CD4-positive, alpha-beta T cell treated with Interferon alpha-2 for 1 hour (primary cell): ENCODE results near the gene ACSM5.
"Not testable (repeated sequence)": the region's sequence is repeated elsewhere in the genome, so short reads cannot be mapped to it uniquely, and the experiment has no call there.

Experiments
- DNase-seq, 2 donors: peaks; one replicate each; pipeline ENCODE4 v3.0.0-alpha.2; 2020 to 2022

Gene ACSM5

GRCh38 chr16:20459227-20459626 is 49.9 kb downstream of the ACSM5 start:
- not testable (repeated sequence) for DNase-seq

DNA sequence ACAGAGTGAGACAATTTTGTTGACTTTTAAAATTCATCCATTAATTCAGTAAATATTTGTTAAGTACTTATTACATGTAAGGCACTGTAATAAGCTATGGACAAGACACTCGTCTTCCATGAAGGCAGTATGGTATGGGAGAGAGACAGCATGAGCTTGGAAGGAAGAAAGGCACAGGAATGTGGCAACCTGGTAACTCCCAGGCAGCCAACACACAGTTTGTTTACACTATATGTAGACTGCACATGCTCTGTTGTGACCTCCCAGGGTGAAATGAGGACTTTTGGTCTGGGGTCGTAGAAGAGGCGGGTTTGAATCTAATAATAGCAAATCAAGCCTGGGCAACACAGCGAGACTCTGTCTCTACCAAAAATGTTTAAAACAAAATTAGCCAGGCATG is 51.0 kb downstream of the ACSM5 start:
- not testable (repeated sequence) for DNase-seq

DNA sequence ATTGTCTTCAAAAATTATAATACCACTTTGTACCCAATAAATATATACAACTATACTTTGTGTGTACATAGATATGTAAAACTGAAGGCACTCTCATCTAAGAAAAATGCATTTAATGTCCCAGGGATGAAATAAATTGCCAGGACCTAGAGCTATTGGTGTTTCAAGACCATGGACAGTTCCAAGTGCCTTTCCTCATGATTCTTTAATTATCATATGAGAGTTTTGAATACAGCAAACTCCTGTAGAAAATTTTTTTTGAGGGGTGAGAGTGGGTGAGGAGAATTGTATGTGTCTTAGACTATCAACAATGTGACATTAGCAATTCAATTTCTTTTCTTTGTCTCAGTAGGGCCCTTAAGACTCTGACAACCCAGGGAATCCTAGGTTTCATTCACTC is 59.6 kb downstream of the ACSM5 start:
- DNase-seq, result not testable (repeated sequence)

- DNase-seq, result not testable (repeated sequence)
These were observed 60.6 kb downstream of the ACSM5 start for GRCh38 chr16:20469930-20470329.

GRCh38 chr16:20470732-20471131 is 61.4 kb downstream of the ACSM5 start:
- DNase-seq, result not testable (repeated sequence)

DNA sequence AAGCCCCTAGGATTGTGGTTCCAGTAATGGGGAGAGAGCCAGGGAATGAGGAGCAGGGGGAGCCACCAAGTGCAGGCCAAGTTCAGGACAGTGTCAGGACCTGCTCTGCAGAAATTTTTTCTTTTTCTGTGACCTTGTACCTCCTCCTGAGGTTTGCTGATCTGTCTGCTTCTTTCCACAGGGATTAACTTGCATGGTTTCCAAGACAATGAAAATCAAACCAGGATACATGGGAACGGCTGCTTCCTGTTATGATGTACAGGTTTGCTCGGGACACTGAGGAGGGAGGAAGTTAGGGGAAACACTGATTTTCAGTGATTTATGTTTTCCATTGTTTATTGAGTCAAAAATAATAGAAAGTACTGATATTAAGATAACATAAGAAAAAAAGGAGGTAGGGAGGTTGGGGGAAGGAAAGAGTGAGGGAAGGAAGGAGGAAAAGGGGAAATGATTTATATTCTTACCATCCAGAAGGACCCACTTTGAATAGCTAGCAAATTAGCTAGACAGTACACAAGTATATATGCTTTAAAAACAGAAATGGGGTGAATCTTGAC is 67.9 kb downstream of the ACSM5 start:
- not testable (repeated sequence) for DNase-seq

- not testable (repeated sequence) for DNase-seq
These were observed 74.7 kb downstream of the ACSM5 start for GRCh38 chr16:20483989-20484388.

- DNase-seq, result no peak
These were observed 75.4 kb downstream of the ACSM5 start for GRCh38 chr16:20484726-20485125.

GRCh38 chr16:20485408-20485807 is 76.1 kb downstream of the ACSM5 start:
- DNase-seq, result no peak
